Hematopoietic multipotent progenitor cell treated with erythropoietin and hydrocortisone succinate and interleukin-3 and kit ligand, for 6 days (in vitro differentiated cells): ENCODE results near the gene KCMF1.

Experiments used
- DNase-seq: peaks from one replicate; pipeline ENCODE4 v3.0.0-alpha.2; 2015

Gene KCMF1

GRCh38 chr2:85088921-85089320 is 118.0 kb downstream of the KCMF1 start:
- no peak for DNase-seq

- no peak for DNase-seq
These were observed 118.6 kb downstream of the KCMF1 start for GRCh38 chr2:85089585-85089984.

DNA sequence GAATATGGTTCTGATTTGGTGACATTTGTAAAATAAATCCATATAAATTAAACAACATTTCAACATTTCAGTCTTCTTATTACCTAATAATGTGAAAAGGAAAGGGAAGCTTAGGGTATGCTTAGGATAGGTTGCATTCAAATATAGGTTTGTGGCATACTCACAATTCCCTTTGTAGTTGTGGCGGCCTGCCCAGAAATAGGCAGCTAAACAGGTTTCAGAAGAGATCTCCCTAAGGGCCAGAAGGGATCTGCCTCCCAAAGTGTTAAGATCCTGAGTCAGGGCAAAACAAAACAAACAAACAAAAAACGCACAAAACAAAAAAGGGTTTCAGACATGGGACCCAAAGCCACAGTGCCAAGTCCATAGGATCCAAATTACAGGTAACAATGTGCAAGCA is 120.9 kb downstream of the KCMF1 start:
- no peak for DNase-seq

DNA sequence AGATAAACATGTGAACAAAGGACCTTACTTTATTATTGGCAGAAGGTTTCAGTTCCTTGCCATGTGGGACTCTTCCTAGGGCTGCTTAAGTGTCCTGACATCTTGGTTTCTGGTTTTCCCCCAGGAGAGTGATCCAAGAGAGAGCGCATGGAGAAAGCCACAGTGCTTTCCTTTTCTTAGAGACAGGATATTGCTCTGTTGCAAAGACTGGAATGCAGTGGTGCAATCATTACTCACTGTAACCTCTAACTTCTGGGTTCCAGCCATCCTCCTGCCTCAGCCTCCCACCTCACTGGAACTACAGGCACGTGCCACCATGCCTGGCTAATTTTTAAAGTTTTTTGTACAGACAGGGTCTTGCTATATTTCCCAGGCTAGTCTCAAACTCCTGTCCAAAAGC is 124.1 kb downstream of the KCMF1 start:
- no peak for DNase-seq

DNA sequence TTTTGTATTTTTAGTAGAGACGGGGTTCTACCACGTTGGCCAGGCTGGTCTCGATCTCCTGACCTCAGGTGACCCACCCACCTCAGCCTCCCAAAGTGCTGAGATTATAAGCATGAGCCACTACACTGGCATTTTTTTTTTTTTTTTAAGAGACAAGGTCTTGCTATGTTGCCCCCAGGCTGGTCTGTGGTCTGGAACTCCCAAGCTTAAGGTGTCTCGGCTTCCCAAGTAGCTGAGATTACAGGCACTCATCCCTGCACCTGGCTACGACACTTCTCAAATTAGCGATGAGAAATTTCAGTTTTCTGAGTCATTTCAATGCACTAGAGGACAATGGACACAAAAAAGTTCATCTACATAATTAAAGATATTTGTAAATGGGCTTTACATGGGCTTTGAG is 125.7 kb downstream of the KCMF1 start:
- DNase-seq, result no peak

GRCh38 chr2:85104228-85104627 is 133.3 kb downstream of the KCMF1 start:
- DNase-seq, result no peak

DNA sequence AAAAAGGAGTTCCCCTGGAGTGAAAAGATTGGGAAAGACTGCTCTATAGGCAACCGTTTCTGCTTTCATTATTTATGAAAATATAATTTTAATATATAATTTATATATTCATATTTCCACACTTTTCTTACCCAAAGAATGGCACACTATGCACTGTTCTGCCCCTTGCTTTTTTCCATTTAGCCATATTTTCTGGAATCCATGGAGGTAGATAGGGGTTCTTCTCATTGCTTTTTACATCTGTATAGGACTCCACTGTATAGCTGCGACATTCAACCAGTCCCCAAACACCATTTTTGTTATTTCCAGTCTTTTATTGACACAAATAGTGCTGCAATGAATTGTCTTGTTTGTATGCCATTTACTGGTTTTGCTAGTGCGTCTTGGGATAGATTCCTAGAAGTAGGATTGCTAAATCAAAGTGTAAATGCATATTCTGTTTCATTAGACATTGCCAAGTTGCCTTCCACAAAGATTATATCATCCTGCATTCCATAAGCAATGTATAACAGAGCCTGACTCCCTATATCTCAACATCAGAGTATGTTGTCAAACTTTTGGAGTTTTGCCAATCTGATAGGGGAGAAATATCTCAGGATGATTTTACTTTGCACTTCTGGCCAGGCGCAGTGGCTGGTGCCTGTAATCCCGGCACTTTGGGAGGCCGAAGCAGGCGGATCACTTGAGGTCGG is 135.7 kb downstream of the KCMF1 start:
- no peak for DNase-seq
